ENCODE data around the gene TXNDC11.
A peak's percentile ranks its signal among the peaks of the same experiment; 100 is the strongest.

Gene TXNDC11

DNA sequence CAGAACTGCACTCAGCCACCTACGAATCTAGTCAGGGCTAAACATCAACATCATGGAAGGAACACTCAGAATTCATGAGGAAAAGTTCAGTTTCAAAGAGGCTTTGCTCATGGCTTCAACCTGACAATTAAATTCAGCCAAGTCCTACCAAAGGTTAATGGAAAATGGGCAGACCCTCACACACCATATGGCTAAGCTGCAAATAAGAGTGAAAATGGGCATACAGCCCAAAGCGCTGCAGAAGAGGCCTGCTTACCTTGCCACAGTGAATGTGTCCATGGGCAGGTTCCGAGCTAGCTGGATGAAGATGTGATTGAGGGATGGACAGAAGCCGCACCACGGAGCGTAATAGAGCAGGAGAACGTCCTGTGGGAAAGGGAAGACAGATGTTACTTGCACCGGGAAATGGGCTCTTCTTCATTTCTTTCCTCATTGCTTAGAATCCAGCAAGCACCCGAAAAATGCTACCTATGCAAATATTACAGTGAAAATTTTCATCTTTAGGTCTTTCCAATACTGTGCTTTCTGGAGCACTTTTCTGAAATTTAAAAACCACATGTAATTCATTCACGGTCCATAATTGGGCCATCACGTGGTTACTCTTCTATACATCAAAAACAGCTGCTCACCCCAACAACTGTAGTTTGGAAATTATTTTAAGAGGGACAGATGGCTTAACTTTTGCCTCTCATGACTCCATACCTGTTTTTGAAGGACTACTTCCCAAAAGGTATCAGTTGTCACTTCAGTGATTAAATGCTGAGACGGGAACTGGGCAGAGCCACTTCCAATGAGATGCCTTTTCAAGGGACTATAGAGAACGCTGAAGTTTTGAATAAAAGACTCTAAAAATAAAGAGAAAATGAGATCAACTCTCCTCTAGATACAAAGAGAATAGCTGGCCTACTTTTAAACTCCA lies 54.8 kb downstream of the TXNDC11 start:
- peaks cover 16% of the 10 kb centered on the region for H3K4me1 ChIP-seq (ENCODE audit: control insufficient read depth, insufficient read depth, low read length)
- no peak overlapping the region for H3K9ac ChIP-seq (ENCODE audit: low read length)
- no peaks in the 10 kb centered on the region for H3K27me3 ChIP-seq (replicated peaks; ENCODE audit: control insufficient read depth, insufficient read depth, low read length)
- H3K36me3 ChIP-seq (ENCODE audit: control insufficient read depth, insufficient read depth, low read length, severe bottlenecking) = peaks cover 78% of the 10 kb centered on the region
- H3K9me3 ChIP-seq (ENCODE audit: control insufficient read depth, low read length) = no peaks in the 10 kb centered on the region
- no peak for DNase-seq (ENCODE audit: low read depth)
- H3K4me3 ChIP-seq (ENCODE audit: low read length) = no peak overlapping the region

DNA sequence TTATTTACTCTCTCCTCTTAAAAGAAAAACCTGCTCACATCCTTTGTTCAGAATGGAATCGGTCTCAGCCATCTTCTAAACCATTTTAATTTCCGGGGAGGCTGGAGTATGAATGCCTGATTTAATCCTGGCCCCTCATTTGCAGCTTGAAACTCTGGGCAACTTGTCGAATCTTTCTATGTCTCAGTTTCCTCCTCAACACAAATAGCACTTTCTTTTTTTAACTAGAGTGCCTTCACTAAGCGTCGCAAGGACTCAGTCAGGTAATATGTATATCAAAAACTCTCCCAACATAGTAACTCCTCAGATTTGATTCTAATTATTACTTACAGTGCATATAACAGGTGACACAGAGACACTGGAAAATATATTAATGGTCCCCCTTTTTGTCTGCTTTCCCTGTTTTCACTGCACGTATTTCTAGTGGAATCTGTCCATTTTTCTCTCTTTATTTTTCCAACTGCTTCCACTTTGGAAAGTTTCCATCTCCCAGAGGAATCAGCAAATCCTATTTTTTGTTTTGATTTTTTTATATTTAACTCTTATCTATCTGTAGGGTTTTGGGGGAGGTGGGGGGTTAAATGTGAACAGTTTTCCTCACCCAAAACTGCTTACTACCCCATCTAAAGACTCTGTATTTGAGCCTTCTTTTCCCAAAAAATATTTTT lies 55.8 kb downstream of the TXNDC11 start:
- H3K36me3 ChIP-seq (ENCODE audit: control insufficient read depth, insufficient read depth, low read length, severe bottlenecking) = peaks cover 77% of the 10 kb centered on the region
- H3K9me3 ChIP-seq (ENCODE audit: control insufficient read depth, low read length) = no peaks in the 10 kb centered on the region
- no peak overlapping the region for H3K4me3 ChIP-seq (ENCODE audit: low read length)
- no peak overlapping the region for H3K9ac ChIP-seq (ENCODE audit: low read length)
- peaks cover 24% of the 10 kb centered on the region for H3K4me1 ChIP-seq (ENCODE audit: control insufficient read depth, insufficient read depth, low read length)
- DNase-seq (ENCODE audit: low read depth) = no peak
- no peaks in the 10 kb centered on the region for H3K27me3 ChIP-seq (replicated peaks; ENCODE audit: control insufficient read depth, insufficient read depth, low read length)

DNA sequence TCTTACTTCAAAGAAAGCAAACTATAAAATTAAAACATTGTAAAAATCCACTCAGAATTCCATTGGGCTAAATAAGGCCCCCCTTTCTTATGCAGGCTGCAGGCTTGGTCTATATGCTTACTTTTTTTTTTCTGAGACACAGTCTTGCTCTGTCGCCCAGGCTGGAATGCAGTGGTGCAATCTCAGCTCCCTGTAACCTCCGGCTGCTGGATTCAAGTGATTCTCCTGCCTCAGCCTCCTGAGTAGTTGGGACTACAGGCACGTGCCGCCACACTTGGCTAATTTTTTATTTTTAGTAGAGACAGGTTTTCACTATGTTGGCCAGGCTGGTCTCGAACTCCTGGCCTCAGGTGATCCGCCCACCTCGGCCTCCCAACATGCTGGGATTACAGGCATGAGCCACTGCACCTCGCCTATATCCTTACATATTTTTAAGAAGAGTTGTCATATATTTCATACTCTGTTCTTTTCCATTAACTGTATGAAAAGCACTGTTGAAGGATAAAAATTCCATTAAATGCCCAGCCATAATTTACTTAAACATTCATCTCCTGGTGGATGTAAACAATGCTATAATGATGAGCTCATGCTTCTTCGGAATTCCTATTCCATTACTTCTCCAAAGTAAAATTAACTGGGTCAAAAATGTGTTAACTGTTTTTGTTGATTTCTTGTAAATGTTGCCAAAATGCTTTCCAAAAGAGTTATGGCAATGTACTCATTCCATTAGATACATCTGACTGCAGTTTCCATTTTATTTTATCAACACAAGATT lies 56.6 kb downstream of the TXNDC11 start:
- Histone ChIP-seq H3K4me1 (ENCODE audit: control insufficient read depth, insufficient read depth, low read length) (peaks cover 24% of the 10 kb centered on the region), H3K27me3 (replicated peaks; ENCODE audit: control insufficient read depth, insufficient read depth, low read length) (no peaks in the 10 kb centered on the region), H3K4me3 (ENCODE audit: low read length) (no peak overlapping the region), H3K9ac (ENCODE audit: low read length) (no peak overlapping the region), H3K9me3 (ENCODE audit: control insufficient read depth, low read length) (no peaks in the 10 kb centered on the region), H3K36me3 (ENCODE audit: control insufficient read depth, insufficient read depth, low read length, severe bottlenecking) (peaks cover 77% of the 10 kb centered on the region)
- peak; percentile 52 for DNase-seq (ENCODE audit: low read depth)

DNA sequence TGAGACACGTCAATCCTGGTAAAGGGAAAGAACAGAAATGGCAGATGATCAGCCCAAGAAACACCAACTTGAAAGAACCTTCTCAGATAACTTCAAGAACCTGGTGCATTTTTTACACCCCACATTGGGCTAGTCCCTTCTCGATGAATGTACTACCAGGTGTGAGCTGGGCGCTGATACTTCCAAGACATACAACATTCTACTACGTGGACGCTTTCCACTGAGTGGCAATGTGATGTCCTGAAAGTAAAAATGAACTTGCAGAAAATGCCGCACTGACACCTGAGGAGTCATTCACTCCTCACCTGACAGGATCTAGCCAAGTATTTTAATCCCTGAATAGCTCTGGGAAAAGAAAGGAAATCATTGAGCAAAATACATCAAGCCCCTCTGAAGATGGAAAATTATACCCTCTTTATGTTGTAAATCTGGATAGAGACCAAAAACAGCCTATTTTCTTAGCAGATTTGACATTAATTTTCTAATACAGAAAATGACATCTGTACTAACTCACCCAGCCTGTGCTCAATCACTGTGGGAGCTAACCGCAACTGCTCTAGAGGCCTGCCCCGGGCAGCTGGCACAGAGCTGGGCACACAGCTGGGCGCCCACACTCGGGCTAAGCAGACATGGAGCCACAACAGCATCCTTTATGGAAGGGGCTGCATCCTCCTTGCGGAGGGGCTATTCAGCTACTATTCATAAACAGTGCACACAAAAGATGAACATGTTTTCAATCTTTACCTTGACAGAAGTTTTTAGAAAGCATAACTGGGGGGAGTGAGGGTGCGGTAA lies 58.2 kb downstream of the TXNDC11 start:
- H3K9me3 ChIP-seq (ENCODE audit: control insufficient read depth, low read length) = no peaks in the 10 kb centered on the region
- peaks cover 79% of the 10 kb centered on the region for H3K36me3 ChIP-seq (ENCODE audit: control insufficient read depth, insufficient read depth, low read length, severe bottlenecking)
- no peaks in the 10 kb centered on the region for H3K27me3 ChIP-seq (replicated peaks; ENCODE audit: control insufficient read depth, insufficient read depth, low read length)
- no peak overlapping the region for H3K4me3 ChIP-seq (ENCODE audit: low read length)
- no peak for DNase-seq (ENCODE audit: low read depth)
- H3K9ac ChIP-seq (ENCODE audit: low read length) = no peak overlapping the region
- peaks cover 22% of the 10 kb centered on the region for H3K4me1 ChIP-seq (ENCODE audit: control insufficient read depth, insufficient read depth, low read length)

DNA sequence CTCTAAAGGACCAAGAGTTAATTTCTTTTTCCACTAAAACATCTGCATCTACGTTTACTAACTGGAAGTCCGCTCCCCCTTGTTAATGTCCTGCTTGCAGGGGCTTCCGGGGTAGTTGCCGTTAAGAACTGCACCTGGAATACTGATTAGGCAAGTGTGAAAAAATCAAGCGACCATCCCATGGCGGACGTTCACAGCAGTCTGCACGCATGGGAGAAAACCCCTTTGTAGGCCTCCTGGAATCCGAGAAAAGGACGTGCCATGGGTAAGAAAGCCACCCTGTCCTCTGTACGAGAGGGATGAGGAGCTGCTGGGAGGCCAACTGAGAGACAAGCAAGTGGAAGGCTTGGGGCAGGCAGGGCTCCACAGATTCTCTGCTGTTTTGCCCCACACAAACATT lies 59.5 kb downstream of the TXNDC11 start:
- DNase-seq (ENCODE audit: low read depth) = no peak
- H3K4me1 ChIP-seq (ENCODE audit: control insufficient read depth, insufficient read depth, low read length) = peaks cover 25% of the 10 kb centered on the region
- H3K9me3 ChIP-seq (ENCODE audit: control insufficient read depth, low read length) = no peaks in the 10 kb centered on the region
- no peaks in the 10 kb centered on the region for H3K27me3 ChIP-seq (replicated peaks; ENCODE audit: control insufficient read depth, insufficient read depth, low read length)
- H3K36me3 ChIP-seq (ENCODE audit: control insufficient read depth, insufficient read depth, low read length, severe bottlenecking) = peaks cover 91% of the 10 kb centered on the region
- no peak overlapping the region for H3K9ac ChIP-seq (ENCODE audit: low read length)
- H3K4me3 ChIP-seq (ENCODE audit: low read length) = no peak overlapping the region

DNA sequence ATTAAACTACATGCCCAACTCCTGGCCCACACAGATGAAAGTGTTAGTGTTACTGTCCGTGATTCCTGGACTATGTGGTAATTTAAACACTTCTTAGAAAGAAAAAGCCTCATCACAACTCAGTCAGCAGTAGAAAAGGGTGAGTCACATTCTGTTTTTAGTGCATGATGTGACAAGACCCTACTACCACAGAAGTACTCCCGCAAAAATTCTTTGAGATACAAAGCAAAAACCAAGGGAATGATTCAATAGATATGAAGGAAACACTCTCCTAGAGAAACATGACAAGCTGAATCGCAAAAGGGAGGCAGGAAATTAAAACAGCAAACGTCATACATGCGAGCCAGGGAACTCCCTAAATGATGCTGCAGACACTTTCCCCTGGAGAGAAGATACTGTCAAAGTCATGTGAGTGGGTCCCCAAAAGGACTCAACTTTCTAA lies 60.0 kb downstream of the TXNDC11 start:
- peaks cover 91% of the 10 kb centered on the region for H3K36me3 ChIP-seq (ENCODE audit: control insufficient read depth, insufficient read depth, low read length, severe bottlenecking)
- DNase-seq (ENCODE audit: low read depth) = peak; percentile 63
- no peak overlapping the region for H3K4me3 ChIP-seq (ENCODE audit: low read length)
- H3K4me1 ChIP-seq (ENCODE audit: control insufficient read depth, insufficient read depth, low read length) = peaks cover 30% of the 10 kb centered on the region
- H3K9me3 ChIP-seq (ENCODE audit: control insufficient read depth, low read length) = no peaks in the 10 kb centered on the region
- no peak overlapping the region for H3K9ac ChIP-seq (ENCODE audit: low read length)
- H3K27me3 ChIP-seq (replicated peaks; ENCODE audit: control insufficient read depth, insufficient read depth, low read length) = no peaks in the 10 kb centered on the region

DNA sequence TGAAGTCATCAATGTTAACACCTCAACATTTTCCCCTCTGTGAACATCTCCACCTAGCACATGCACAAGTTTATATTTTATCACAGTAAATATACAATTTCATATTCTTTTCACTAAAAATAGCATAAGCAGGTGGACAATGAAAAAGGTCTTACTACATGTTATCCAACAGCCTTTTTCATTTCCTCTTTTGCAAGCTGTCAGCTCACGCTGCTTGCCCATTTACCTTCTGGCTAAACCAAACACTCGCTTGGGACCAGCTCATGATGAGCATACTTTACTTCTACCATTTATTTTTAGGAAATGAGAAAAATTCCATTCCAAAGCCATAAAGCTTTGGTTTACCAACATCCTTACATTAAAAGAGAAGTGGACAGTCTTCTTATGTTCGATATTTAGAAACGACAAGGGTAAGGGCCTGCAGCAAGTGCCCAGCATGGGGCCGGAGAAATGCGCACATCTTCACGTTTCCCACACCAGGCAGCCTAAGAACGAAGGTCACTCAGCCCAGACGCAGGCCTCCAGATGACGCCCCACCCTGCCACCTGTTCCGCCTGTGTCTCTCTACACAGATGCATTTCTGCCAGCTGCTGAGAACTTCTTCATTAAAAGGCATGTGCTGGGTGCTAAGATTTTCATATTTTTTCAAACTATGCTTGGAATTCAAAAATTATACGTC lies 60.5 kb downstream of the TXNDC11 start:
- peaks cover 33% of the 10 kb centered on the region for H3K4me1 ChIP-seq (ENCODE audit: control insufficient read depth, insufficient read depth, low read length)

DNA sequence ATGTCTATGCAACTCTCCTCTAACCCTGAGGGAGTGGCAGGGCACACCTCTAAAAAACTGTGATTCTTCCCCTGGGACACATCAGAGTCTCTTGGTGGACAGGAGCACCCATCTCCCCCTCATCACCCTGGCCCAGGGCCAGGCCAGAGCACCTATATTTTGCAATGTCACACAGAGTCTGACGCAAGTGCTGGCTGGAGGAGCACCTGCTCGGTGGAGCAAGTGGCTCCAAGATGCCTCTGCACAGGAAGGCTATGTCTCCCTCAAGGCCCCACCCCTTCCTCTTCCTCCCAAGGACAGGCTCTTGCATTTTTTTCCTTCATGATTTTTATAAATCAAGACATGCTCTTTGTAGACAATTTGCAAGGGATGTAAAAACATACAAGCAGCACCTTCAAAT lies 61.1 kb downstream of the TXNDC11 start:
- Histone ChIP-seq H3K9me3 (ENCODE audit: control insufficient read depth, low read length) (no peaks in the 10 kb centered on the region), H3K4me1 (ENCODE audit: control insufficient read depth, insufficient read depth, low read length) (peaks cover 32% of the 10 kb centered on the region), H3K4me3 (ENCODE audit: low read length) (no peak overlapping the region), H3K27me3 (replicated peaks; ENCODE audit: control insufficient read depth, insufficient read depth, low read length) (no peaks in the 10 kb centered on the region), H3K9ac (ENCODE audit: low read length) (no peak overlapping the region), H3K36me3 (ENCODE audit: control insufficient read depth, insufficient read depth, low read length, severe bottlenecking) (peaks cover 91% of the 10 kb centered on the region)
- no peak for DNase-seq (ENCODE audit: low read depth)

More for the DNA sequence above, 60.5 kb downstream of the TXNDC11 start:
- Histone ChIP-seq H3K4me3 (ENCODE audit: low read length) (no peak overlapping the region), H3K27me3 (replicated peaks; ENCODE audit: control insufficient read depth, insufficient read depth, low read length) (no peaks in the 10 kb centered on the region), H3K9ac (ENCODE audit: low read length) (no peak overlapping the region), H3K36me3 (ENCODE audit: control insufficient read depth, insufficient read depth, low read length, severe bottlenecking) (peaks cover 91% of the 10 kb centered on the region), H3K9me3 (ENCODE audit: control insufficient read depth, low read length) (no peaks in the 10 kb centered on the region)
- no peak for DNase-seq (ENCODE audit: low read depth)

DNA sequence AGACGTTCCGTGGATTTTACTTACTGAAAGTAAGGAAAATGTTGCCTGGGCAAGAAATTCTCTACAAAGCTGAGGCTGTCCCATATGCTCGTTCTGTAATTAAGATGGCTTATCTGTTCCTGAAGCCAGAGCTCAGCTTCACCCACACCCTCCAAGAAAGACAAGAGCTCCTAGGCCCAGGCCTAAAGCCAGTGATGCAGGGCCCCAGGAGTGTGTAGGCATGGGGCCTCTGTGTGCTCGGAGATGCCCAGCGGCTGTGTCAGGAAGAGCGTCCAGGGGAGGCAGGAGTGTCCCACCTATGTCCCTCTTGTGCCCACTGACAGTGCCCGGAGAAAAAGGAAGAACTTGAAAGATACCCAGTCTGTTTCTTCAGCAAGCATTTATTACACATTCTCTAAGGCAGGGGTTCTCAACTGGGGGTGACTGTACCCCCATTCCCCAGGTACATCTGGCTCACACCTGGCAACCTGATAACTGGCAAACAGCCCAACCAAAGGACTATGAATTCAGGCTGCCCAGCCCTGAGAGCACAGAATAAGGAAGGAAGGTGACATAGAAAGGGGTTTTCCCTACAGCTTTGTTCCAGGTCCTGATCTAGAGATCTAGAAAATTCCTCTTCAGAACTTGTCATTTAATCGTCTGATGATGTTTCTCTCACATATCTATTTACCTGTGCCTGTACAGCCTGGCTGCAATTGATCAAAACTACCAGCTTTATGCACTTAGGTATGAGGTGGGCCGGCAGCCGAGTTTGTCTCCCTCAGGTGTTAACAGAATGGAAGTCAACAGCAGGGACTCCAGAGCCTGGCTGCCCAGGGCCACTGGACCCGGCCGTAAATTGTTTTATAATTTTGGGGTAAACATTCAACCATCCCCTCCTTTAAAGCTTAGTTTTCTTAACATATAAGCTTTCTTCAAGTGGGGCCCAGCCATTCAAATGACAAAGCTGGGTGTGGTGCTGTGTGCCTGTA lies 62.4 kb downstream of the TXNDC11 start:
- peaks cover 27% of the 10 kb centered on the region for H3K4me1 ChIP-seq (ENCODE audit: control insufficient read depth, insufficient read depth, low read length)
- peaks cover 90% of the 10 kb centered on the region for H3K36me3 ChIP-seq (ENCODE audit: control insufficient read depth, insufficient read depth, low read length, severe bottlenecking)
- no peak for DNase-seq (ENCODE audit: low read depth)
- no peaks in the 10 kb centered on the region for H3K9me3 ChIP-seq (ENCODE audit: control insufficient read depth, low read length)
- H3K9ac ChIP-seq (ENCODE audit: low read length) = no peak overlapping the region
- no peaks in the 10 kb centered on the region for H3K27me3 ChIP-seq (replicated peaks; ENCODE audit: control insufficient read depth, insufficient read depth, low read length)
- no peak overlapping the region for H3K4me3 ChIP-seq (ENCODE audit: low read length)

Data from adipocyte (in vitro differentiated cells).